ENCODE measurements around the gene SCML2. TPM values are rescaled to one million over a fixed set of nuclear protein-coding genes. Genes with fewer than 3 reads are reported as not detected.
"Not testable (repeated sequence)": the region's sequence is repeated elsewhere in the genome, so short reads cannot be mapped to it uniquely, and the experiment has no call there.

SCML2 gene
- total RNA-seq, 1 experiment from 2014 or later = 16.8 TPM

GRCh38 chrX:18272222-18272621 lies 82.3 kb downstream of the SCML2 start:
- no peak for DNase-seq (ENCODE audit: extremely low read depth, low read depth)

- no peak for DNase-seq (ENCODE audit: extremely low read depth, low read depth)
Observed at GRCh38 chrX:18271725-18272124, 82.8 kb downstream of the SCML2 start.

DNA sequence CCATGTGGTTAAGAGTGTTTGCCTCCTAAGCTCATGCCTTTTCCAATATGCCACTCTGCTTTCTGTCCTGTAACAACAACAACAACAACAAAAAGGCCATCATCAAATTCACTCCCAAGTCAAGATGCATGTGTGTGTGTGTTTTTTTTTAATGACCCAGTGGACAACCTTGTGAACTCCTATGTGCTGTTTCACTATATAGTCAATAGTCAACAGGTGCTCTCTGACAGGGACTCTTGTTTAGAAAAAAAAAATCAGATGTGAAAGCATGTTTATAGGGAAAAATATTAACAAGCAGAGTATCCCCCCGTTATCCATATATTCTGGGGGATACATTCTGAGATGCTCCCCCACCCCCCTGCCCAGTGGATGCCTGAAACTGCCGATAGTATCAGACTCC lies 83.2 kb downstream of the SCML2 start:
- DNase-seq (ENCODE audit: extremely low read depth, low read depth) = no peak

GRCh38 chrX:18255059-18255458 lies 99.4 kb downstream of the SCML2 start:
- no peak for DNase-seq (ENCODE audit: extremely low read depth, low read depth)

- no peak for DNase-seq (ENCODE audit: extremely low read depth, low read depth)
Observed at GRCh38 chrX:18252644-18253359, 101.7 kb downstream of the SCML2 start.

GRCh38 chrX:18229646-18230045 lies 124.8 kb downstream of the SCML2 start:
- DNase-seq (ENCODE audit: extremely low read depth, low read depth) = not testable (repeated sequence)

GRCh38 chrX:18228069-18228468 lies 126.4 kb downstream of the SCML2 start:
- no peak for DNase-seq (ENCODE audit: extremely low read depth, low read depth)

GRCh38 chrX:18227458-18227857 lies 127.0 kb downstream of the SCML2 start:
- DNase-seq (ENCODE audit: extremely low read depth, low read depth) = no peak

- DNase-seq (ENCODE audit: extremely low read depth, low read depth) = no peak
Observed at GRCh38 chrX:18220786-18221185, 133.7 kb downstream of the SCML2 start, which contains the start of gene BEND2. BEND2 (minus strand) TSS chrX:18220886; CDS start chrX:18220750, 136 bp downstream.

DNA sequence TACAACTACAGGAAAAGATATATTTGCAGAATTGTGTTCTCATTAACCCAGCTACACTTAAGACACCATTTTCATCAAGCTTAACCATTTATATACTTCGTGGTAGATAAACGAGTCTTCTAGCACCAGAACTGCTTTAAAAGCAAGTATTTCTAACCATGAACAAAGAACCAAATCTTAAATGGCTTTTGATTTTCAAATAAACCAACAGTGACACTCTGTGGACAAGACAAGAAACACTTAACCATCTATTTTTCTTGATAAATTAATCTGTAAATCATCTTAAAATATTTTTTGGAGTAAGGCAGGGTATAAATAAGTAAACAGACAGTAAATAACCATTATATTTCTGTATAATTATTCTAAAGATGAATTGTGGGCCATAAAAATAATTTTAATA lies 144.0 kb downstream of the SCML2 start:
- peak; percentile 0 for DNase-seq (ENCODE audit: extremely low read depth, low read depth)

DNA sequence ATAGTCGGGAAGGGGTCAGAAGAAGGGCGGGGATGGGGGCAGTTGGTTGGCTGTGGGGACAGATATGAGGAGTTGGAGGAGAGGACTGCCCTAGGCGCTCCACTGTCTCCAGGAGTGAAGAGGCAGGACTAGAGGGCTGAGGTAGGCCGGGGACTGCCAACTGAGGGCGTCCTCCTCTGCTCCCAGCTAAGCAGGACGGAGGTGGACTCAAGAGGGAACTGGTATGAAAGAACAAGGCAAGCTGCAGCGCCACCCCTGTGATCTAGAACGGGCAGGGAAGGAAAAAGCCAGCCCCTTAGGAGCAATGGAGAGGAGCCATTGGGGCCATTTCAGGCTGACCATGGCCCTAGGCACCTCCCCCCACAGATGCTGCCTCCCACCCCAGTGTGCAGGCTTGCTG lies 147.8 kb downstream of the SCML2 start:
- no peak for DNase-seq (ENCODE audit: extremely low read depth, low read depth)

GRCh38 chrX:18203631-18204030 lies 150.9 kb downstream of the SCML2 start:
- DNase-seq (ENCODE audit: extremely low read depth, low read depth) = no peak

DNA sequence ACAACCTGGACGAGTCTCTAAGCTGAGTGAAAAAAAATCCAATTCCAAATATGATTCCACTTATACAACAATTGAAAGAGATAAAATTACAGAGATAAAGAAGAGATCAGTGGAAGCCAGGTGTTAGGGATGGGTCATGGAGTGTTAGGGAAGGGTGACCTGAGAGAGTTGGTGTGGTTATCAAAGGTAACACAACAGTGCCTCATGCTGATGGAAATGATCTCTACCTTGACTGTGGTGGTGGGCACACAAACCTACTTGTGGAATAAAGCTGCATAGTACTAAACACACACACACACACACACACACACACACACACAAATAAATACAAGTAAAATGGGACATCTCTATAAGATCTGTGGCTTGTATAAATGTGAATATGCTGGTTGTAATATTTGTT lies 159.8 kb downstream of the SCML2 start:
- DNase-seq (ENCODE audit: extremely low read depth, low read depth) = no peak

Small RNA genes lying within 50 kb of the gene (small RNA-seq; reads per million reads assigned to genes)
- gene RF00019 (0 reads per million in 2 experiments), gene TMSB10P2 (0 reads per million in 2 experiments)

Other genes starting within 250 kb of the SCML2 start
- not detected in 2 replicates for gene BEND2, start 133.8 kb downstream of the SCML2 start, total RNA-seq (2014; rRNA removed; shearing (Covaris generic))
- 4.6 and 6.3 TPM in 2 replicates for gene CDKL5, start 70.9 kb upstream of the SCML2 start, total RNA-seq (2014; rRNA removed; shearing (Covaris generic))

All from NCI-H460 (cell line).